Hematopoietic multipotent progenitor cell treated with erythropoietin and hydrocortisone succinate and interleukin-3 and kit ligand, for 8 days (in vitro differentiated cells): Measurements from ENCODE around the gene PPP2R5C.

Source experiments
- DNase-seq: peaks from one replicate; pipeline ENCODE4 v3.0.0-alpha.2; 2015

The PPP2R5C gene

GRCh38 chr14:101873076-101873825 lies 111.7 kb downstream of the PPP2R5C start:
- no peak for DNase-seq

- peak; percentile 36 for DNase-seq
These were observed 112.5 kb downstream of the PPP2R5C start for GRCh38 chr14:101873991-101874390.

GRCh38 chr14:101875041-101875726 lies 113.7 kb downstream of the PPP2R5C start:
- DNase-seq, result no peak

GRCh38 chr14:101875727-101876554 lies 114.4 kb downstream of the PPP2R5C start:
- no peak for DNase-seq

GRCh38 chr14:101876555-101876938 lies 115.0 kb downstream of the PPP2R5C start:
- DNase-seq, result peak; percentile 82

GRCh38 chr14:101877766-101878165 lies 116.3 kb downstream of the PPP2R5C start:
- no peak for DNase-seq

GRCh38 chr14:101878211-101878821 lies 116.8 kb downstream of the PPP2R5C start:
- DNase-seq, result no peak

- no peak for DNase-seq
These were observed 117.5 kb downstream of the PPP2R5C start for GRCh38 chr14:101878822-101879528.

- DNase-seq, result no peak
These were observed 118.2 kb downstream of the PPP2R5C start for GRCh38 chr14:101879529-101880336.

GRCh38 chr14:101881426-101881825 lies 119.9 kb downstream of the PPP2R5C start:
- DNase-seq, result no peak

- no peak for DNase-seq
These were observed 120.8 kb downstream of the PPP2R5C start for GRCh38 chr14:101882141-101882935.

- DNase-seq, result no peak
These were observed 122.8 kb downstream of the PPP2R5C start for GRCh38 chr14:101884089-101884933.

GRCh38 chr14:101884934-101885576 lies 123.5 kb downstream of the PPP2R5C start:
- peak; percentile 15 for DNase-seq

GRCh38 chr14:101887219-101887618 lies 125.7 kb downstream of the PPP2R5C start:
- no peak for DNase-seq

- no peak for DNase-seq
These were observed 126.7 kb downstream of the PPP2R5C start for GRCh38 chr14:101888182-101888581.

GRCh38 chr14:101889366-101889765 lies 127.9 kb downstream of the PPP2R5C start:
- DNase-seq, result no peak

GRCh38 chr14:101889898-101890297 lies 128.4 kb downstream of the PPP2R5C start:
- peak; percentile 29 for DNase-seq

- no peak for DNase-seq
These were observed 130.0 kb downstream of the PPP2R5C start for GRCh38 chr14:101891471-101891870.

GRCh38 chr14:101893759-101894158 lies 132.2 kb downstream of the PPP2R5C start:
- no peak for DNase-seq
